DND-41 (cell line): ENCODE results near the gene CRY2.

Source experiments
- ATAC-seq: fragments of 200-7000 bp; cut with Tn5 transposase; 3 replicates; pipeline ENCODE4 v1.9.1; 2021; ENCODE audit warnings: low read depth; ENCODE audit not compliant: insufficient read depth
- DNase-seq: peaks from one replicate; pipeline ENCODE4 v3.0.0-alpha.2; 2020
- H2AFZ ChIP-seq: 2 replicates; pipeline ENCODE4 v1.6.0; 2012; ENCODE audit warnings: low read depth, low read length
- H3K27ac ChIP-seq: 2 replicates; pipeline ENCODE4 v1.5.1; 2012; ENCODE audit warnings: low read length, inconsistent platforms
- H3K27me3 ChIP-seq: fragments of 200-600 bp; sonication (generic); 2 replicates; pipeline ENCODE4 v1.6.0; 2012; ENCODE audit warnings: low read length, mild to moderate bottlenecking, inconsistent platforms; ENCODE audit not compliant: insufficient read depth, poor library complexity
- H3K36me3 ChIP-seq: 2 replicates; pipeline ENCODE4 v1.5.1; 2012; ENCODE audit warnings: low read length, inconsistent platforms; ENCODE audit not compliant: insufficient read depth
- H3K4me1 ChIP-seq: 2 replicates; pipeline ENCODE4 v1.5.1; 2012; ENCODE audit warnings: mild to moderate bottlenecking, low read length; ENCODE audit not compliant: insufficient read depth
- H3K4me2 ChIP-seq: 2 replicates; pipeline ENCODE4 v1.6.0; 2012; ENCODE audit warnings: mild to moderate bottlenecking, moderate library complexity, low read length, inconsistent platforms; ENCODE audit not compliant: insufficient read depth
- H3K4me3 ChIP-seq, 2 experiments: fragments of 200-600 bp in 1 of 2; shearing (Covaris generic) in 1 of 2; 2 replicates each; pipeline ENCODE4 v1.5.1; 2012 to 2016; ENCODE audit warnings: inconsistent platforms in 2 of 2, low read length in 2 of 2, mild to moderate bottlenecking in 2 of 2, low read depth in 1 of 2, moderate library complexity in 1 of 2
- H3K79me2 ChIP-seq: 2 replicates; pipeline ENCODE4 v1.6.0; 2012; ENCODE audit warnings: low read length, inconsistent platforms; ENCODE audit not compliant: insufficient read depth
- H3K9ac ChIP-seq: 2 replicates; pipeline ENCODE4 v1.6.0; 2012; ENCODE audit warnings: low read depth, mild to moderate bottlenecking, inconsistent platforms, low read length, moderate library complexity
- H3K9me3 ChIP-seq: 2 replicates; pipeline ENCODE4 v1.5.1; 2012; ENCODE audit warnings: low read length, moderate library complexity, mild to moderate bottlenecking, inconsistent platforms; ENCODE audit not compliant: insufficient read depth, severe bottlenecking
- H4K20me1 ChIP-seq: 2 replicates; pipeline ENCODE4 v1.6.0; 2012; ENCODE audit warnings: low read length; ENCODE audit not compliant: insufficient read depth
- CTCF ChIP-seq: IDR thresholded peaks from 2 replicates; pipeline ENCODE4 v1.5.1; 2012; ENCODE audit warnings: borderline replicate concordance, low read length, moderate library complexity, mild to moderate bottlenecking; ENCODE audit not compliant: poor library complexity, severe bottlenecking; ENCODE audit errors: extremely low read depth
- EZH2 ChIP-seq: IDR thresholded peaks from 3 replicates; pipeline ENCODE4 v1.6.1; 2012; ENCODE audit warnings: borderline replicate concordance, low read depth, mild to moderate bottlenecking, moderate library complexity, low read length, inconsistent platforms; ENCODE audit not compliant: severe bottlenecking

Gene CRY2

GRCh38 chr11:45879803-45880686 is 32.8 kb downstream of the CRY2 start:
- Histone ChIP-seq H3K36me3 (peaks cover 43% of the 10 kb centered on the region), H4K20me1 (peaks cover 25% of the 10 kb centered on the region), H3K9ac (no peak overlapping the region), H3K27ac (no peak overlapping the region), H3K79me2 (no peaks in the 10 kb centered on the region), H3K4me2 (no peak overlapping the region), H3K9me3 (no peaks in the 10 kb centered on the region), H3K4me3 (no peak overlapping the region), H2AFZ (no peak overlapping the region), H3K27me3 (no peaks in the 10 kb centered on the region), H3K4me1 (peaks cover 3% of the 10 kb centered on the region)
- TF ChIP-seq CTCF = no peak
- no peak for TF ChIP-seq EZH2
- ATAC-seq (no peak), DNase-seq (no peak)

- no peak overlapping the region for H3K4me3 ChIP-seq
- ATAC-seq (no peak), DNase-seq (no peak)
- peaks cover 27% of the 10 kb centered on the region for H4K20me1 ChIP-seq
- H3K36me3 ChIP-seq = peaks cover 43% of the 10 kb centered on the region
- no peak overlapping the region for H3K27ac ChIP-seq
- H3K9ac ChIP-seq = no peak overlapping the region
- H3K4me2 ChIP-seq = no peak overlapping the region
- TF ChIP-seq CTCF = no peak
- TF ChIP-seq EZH2 = no peak
- no peak overlapping the region for H2AFZ ChIP-seq
- peaks cover 9% of the 10 kb centered on the region for H3K4me1 ChIP-seq
- no peaks in the 10 kb centered on the region for H3K9me3 ChIP-seq
- H3K27me3 ChIP-seq = no peaks in the 10 kb centered on the region
- no peaks in the 10 kb centered on the region for H3K79me2 ChIP-seq
Observed at GRCh38 chr11:45880772-45881570, 33.7 kb downstream of the CRY2 start.

- DNase-seq = no peak
- Histone ChIP-seq H3K9me3 (no peaks in the 10 kb centered on the region), H3K9ac (no peak overlapping the region), H3K36me3 (peaks cover 41% of the 10 kb centered on the region), H4K20me1 (peaks cover 27% of the 10 kb centered on the region), H3K27ac (no peak overlapping the region), H3K4me2 (no peak overlapping the region), H3K4me3 (no peak overlapping the region), H3K79me2 (no peaks in the 10 kb centered on the region), H3K4me1 (peaks cover 13% of the 10 kb centered on the region), H3K27me3 (no peaks in the 10 kb centered on the region), H2AFZ (no peak overlapping the region)
- ATAC-seq = no peak
- TF ChIP-seq CTCF (no peak), EZH2 (no peak)
Observed at GRCh38 chr11:45881708-45882368, 34.6 kb downstream of the CRY2 start.
